Peyer's patch (tissue), 4 donors: ENCODE measurements around the gene KRTAP6-2. TPM values are rescaled to one million over a fixed set of nuclear protein-coding genes. Genes with fewer than 3 reads are reported as not detected.

Source experiments
- DNase-seq, 3 donors: peaks; one replicate each; pipeline ENCODE4 v3.0.0-alpha.2; 2017 to 2019
- H3K27ac ChIP-seq, 4 donors: fragments of 200-600 bp; sonication (generic); one replicate each; pipeline ENCODE4 v1.5.1; 2016 to 2019
- H3K27me3 ChIP-seq, 2 donors: fragments of 200-600 bp; sonication (generic); one replicate each; pipeline ENCODE4 v1.5.1; 2019
- H3K36me3 ChIP-seq, 3 donors: fragments of 200-600 bp; sonication (generic); one replicate each; pipeline ENCODE4 v1.5.1; 2016 to 2019
- H3K4me1 ChIP-seq, 4 donors: fragments of 200-600 bp; sonication (generic); one replicate each; pipeline ENCODE4 v1.5.1; 2016 to 2019
- H3K4me3 ChIP-seq, 4 donors: fragments of 200-600 bp; sonication (generic); 1 replicate in 3 of 4; 2 replicates in 1 of 4; pipeline ENCODE4 v1.5.1; 2016 to 2019; ENCODE audit warnings: mild to moderate bottlenecking in 1 of 4
- H3K9me3 ChIP-seq, 4 donors: fragments of 200-600 bp; sonication (generic); one replicate each; pipeline ENCODE4 v1.5.1; 2016 to 2019; ENCODE audit warnings: mild to moderate bottlenecking in 1 of 4
- CTCF ChIP-seq, 6 experiments: fragments of 450-650 bp in 4 of 6; fragments of 200-600 bp in 2 of 6; sonication (generic) in 1 of 6; IDR thresholded peaks; one replicate each; pipeline ENCODE4 v1.5.1; 2017 to 2019; ENCODE audit warnings: antibody characterized with exemption in 6 of 6, mild to moderate bottlenecking in 3 of 6, moderate library complexity in 1 of 6
- POLR2A ChIP-seq, 2 donors: fragments of 450-650 bp; IDR thresholded peaks; one replicate each; pipeline ENCODE4 v1.5.1; 2017; ENCODE audit warnings: antibody characterized with exemption in 2 of 2, mild to moderate bottlenecking in 2 of 2, moderate library complexity in 2 of 2
- small RNA-seq, 2 donors: library from RNA; depleted of rRNA; stranded (forward); fragments of <200 nt; gene quantifications; one replicate each; pipeline ENCODE3, GENCODE V24; 2016
- total RNA-seq, 4 donors: library from RNA; depleted of rRNA; stranded (reverse); fragments of >200 nt; gene quantifications; one replicate each; pipeline ENCODE4 v1.1.0, GENCODE V29; 2016

Gene KRTAP6-2
- total RNA-seq, 4 donors from 2014 or later = not detected

DNA sequence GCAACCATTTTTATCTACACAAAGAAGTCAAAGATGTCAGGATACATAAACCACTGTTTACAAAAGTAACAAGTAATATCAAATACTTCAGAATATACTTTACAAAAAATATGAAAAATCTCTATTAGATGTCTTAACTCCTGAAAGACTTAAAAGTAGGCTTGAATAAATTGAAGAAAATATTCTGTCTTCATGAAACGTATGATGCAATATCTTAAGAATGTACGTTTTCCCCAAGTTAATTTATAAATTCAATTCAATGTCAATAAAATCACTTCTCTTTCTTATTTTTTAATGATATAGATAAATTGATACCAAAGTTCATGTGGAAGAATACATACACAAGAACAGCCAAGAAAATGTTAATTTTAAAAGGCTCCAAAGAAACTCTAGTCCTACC is 43.6 kb downstream of the KRTAP6-2 start:
- H3K36me3 ChIP-seq = no peaks in the 10 kb centered on the region
- no peak for TF ChIP-seq CTCF (IDR thresholded peaks at IDR 0.05)
- no peak for TF ChIP-seq POLR2A (IDR thresholded peaks at IDR 0.05)
- H3K4me3 ChIP-seq = no peak overlapping the region
- no peaks in the 10 kb centered on the region for H3K27me3 ChIP-seq
- no peaks in the 10 kb centered on the region for H3K4me1 ChIP-seq
- no peaks in the 10 kb centered on the region for H3K9me3 ChIP-seq
- DNase-seq = no peak
- H3K27ac ChIP-seq = no peak overlapping the region

GRCh38 chr21:30552782-30553181 is 45.9 kb downstream of the KRTAP6-2 start:
- Histone ChIP-seq H3K9me3 (no peaks in the 10 kb centered on the region), H3K27me3 (no peaks in the 10 kb centered on the region), H3K27ac (no peak overlapping the region), H3K4me3 (no peak overlapping the region), H3K36me3 (no peaks in the 10 kb centered on the region), H3K4me1 (no peaks in the 10 kb centered on the region)
- DNase-seq = no peak
- no peak for TF ChIP-seq POLR2A (IDR thresholded peaks at IDR 0.05)
- TF ChIP-seq CTCF (IDR thresholded peaks at IDR 0.05) = no peak

Small RNA genes lying within 50 kb of the gene (small RNA-seq; reads per million reads assigned to genes)
- 0 reads per million in 2 donors for gene KRTAP20-1
- 0 reads per million in 2 donors for gene KRTAP20-3
- 0 reads per million in 2 donors for gene KRTAP20-4
- gene KRTAP22-1 = 0 reads per million in 2 donors
- gene KRTAP22-2 = 0 reads per million in 2 donors

Other genes with a start within 250 kb of the KRTAP6-2 start
- not detected for gene KRTAP13-2, start 226.6 kb downstream of the KRTAP6-2 start, total RNA-seq
- not detected for gene KRTAP13-1, start 202.9 kb downstream of the KRTAP6-2 start, total RNA-seq
- gene KRTAP13-3, start 173.0 kb downstream of the KRTAP6-2 start, total RNA-seq = not detected
- not detected for gene KRTAP13-4, start 168.7 kb downstream of the KRTAP6-2 start, total RNA-seq
- gene KRTAP15-1, start 158.6 kb downstream of the KRTAP6-2 start, total RNA-seq = not detected
- gene KRTAP19-1, start 118.5 kb downstream of the KRTAP6-2 start, total RNA-seq = not detected
- gene KRTAP19-2, start 111.5 kb downstream of the KRTAP6-2 start, total RNA-seq = not detected
- gene KRTAP19-3, start 106.9 kb downstream of the KRTAP6-2 start, total RNA-seq = not detected
- not detected for gene KRTAP19-4, start 101.7 kb downstream of the KRTAP6-2 start, total RNA-seq
- not detected for gene KRTAP19-5, start 96.8 kb downstream of the KRTAP6-2 start, total RNA-seq
- not detected for gene KRTAP19-6, start 57.0 kb downstream of the KRTAP6-2 start, total RNA-seq
- gene KRTAP19-7, start 37.6 kb downstream of the KRTAP6-2 start, total RNA-seq = not detected
- gene KRTAP22-2, start 8.5 kb downstream of the KRTAP6-2 start, total RNA-seq = not detected
- not detected for gene KRTAP6-3, start 6.5 kb downstream of the KRTAP6-2 start, total RNA-seq
- gene KRTAP22-1, start 2.2 kb upstream of the KRTAP6-2 start, total RNA-seq = not detected
- gene KRTAP6-1, start 15.0 kb upstream of the KRTAP6-2 start, total RNA-seq = not detected
- gene KRTAP20-1, start 17.5 kb upstream of the KRTAP6-2 start, total RNA-seq = not detected
- not detected for gene KRTAP20-4, start 21.7 kb upstream of the KRTAP6-2 start, total RNA-seq
- not detected for gene KRTAP20-2, start 36.3 kb upstream of the KRTAP6-2 start, total RNA-seq
- not detected for gene KRTAP20-3, start 44.0 kb upstream of the KRTAP6-2 start, total RNA-seq
- gene KRTAP21-3, start 119.9 kb upstream of the KRTAP6-2 start, total RNA-seq = not detected
- not detected for gene KRTAP21-2, start 148.4 kb upstream of the KRTAP6-2 start, total RNA-seq
- not detected for gene KRTAP21-1, start 156.5 kb upstream of the KRTAP6-2 start, total RNA-seq
- gene KRTAP8-1, start 214.4 kb upstream of the KRTAP6-2 start, total RNA-seq = not detected
- not detected for gene KRTAP7-1, start 230.9 kb upstream of the KRTAP6-2 start, total RNA-seq